ENCODE data around the gene LIPC.
"Not testable (repeated sequence)": the region's sequence is repeated elsewhere in the genome, so short reads cannot be mapped to it uniquely, and the experiment has no call there.

LIPC gene

GRCh38 chr15:58595516-58596263 lies 163.9 kb downstream of the LIPC start:
- Histone ChIP-seq H3K4me3 (ENCODE audit: low read length) (no peak overlapping the region), H3K36me3 (ENCODE audit: insufficient read depth, low read length) (peaks cover 27% of the 10 kb centered on the region), H3K27me3 (ENCODE audit: insufficient read depth, low read length) (no peaks in the 10 kb centered on the region), H3K9me3 (ENCODE audit: insufficient read depth, low read depth, low read length) (no peaks in the 10 kb centered on the region), H3K27ac (ENCODE audit: low read depth, low read length) (no peak overlapping the region), H3K4me1 (ENCODE audit: insufficient read depth, low read length) (peaks cover 9% of the 10 kb centered on the region), H3K9ac (ENCODE audit: low read depth, low read length) (no peak overlapping the region)
- 100% methylated on average over 1 of the region's 3 CpGs for whole genome bisulfite sequencing

- no peak overlapping the region for H3K9ac ChIP-seq (ENCODE audit: low read depth, low read length)
- peaks cover 38% of the 10 kb centered on the region for H3K36me3 ChIP-seq (ENCODE audit: insufficient read depth, low read length)
- H3K4me1 ChIP-seq (ENCODE audit: insufficient read depth, low read length) = peaks cover 9% of the 10 kb centered on the region
- WGBS = 49% methylated on average over 2 of the region's 4 CpGs
- no peaks in the 10 kb centered on the region for H3K27me3 ChIP-seq (ENCODE audit: insufficient read depth, low read length)
- H3K9me3 ChIP-seq (ENCODE audit: insufficient read depth, low read depth, low read length) = no peaks in the 10 kb centered on the region
- peak overlapping the region; percentile 50; the same call in 1 of the 2 replicates for H3K27ac ChIP-seq (ENCODE audit: low read depth, low read length)
- no peak overlapping the region for H3K4me3 ChIP-seq (ENCODE audit: low read length)
Measured at GRCh38 chr15:58597943-58598828, 166.4 kb downstream of the LIPC start.

DNA sequence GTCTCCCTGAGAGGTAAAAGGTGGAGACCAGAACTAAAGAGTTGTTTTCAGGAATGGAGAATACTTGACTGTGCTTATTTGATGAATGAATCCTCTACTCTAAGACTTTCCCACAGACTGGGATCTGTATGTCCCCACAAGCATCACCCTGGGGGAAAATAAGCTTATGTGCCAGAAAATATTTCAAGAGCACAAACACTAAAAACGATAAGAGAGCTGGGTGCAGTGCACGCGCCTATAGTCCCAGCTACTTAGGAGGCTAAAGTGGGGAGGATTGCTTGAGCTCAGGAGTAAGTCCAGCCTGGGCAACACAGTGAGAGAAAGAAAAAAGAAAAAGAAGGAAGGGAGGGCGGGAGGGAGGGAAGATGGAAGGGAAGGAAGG lies 167.0 kb downstream of the LIPC start:
- Histone ChIP-seq H3K4me3 (ENCODE audit: low read length) (no peak overlapping the region), H3K36me3 (ENCODE audit: insufficient read depth, low read length) (peaks cover 43% of the 10 kb centered on the region), H3K9ac (ENCODE audit: low read depth, low read length) (no peak overlapping the region), H3K27ac (ENCODE audit: low read depth, low read length) (peak overlapping the region; percentile 50; the same call in 1 of the 2 replicates), H3K27me3 (ENCODE audit: insufficient read depth, low read length) (no peaks in the 10 kb centered on the region), H3K4me1 (ENCODE audit: insufficient read depth, low read length) (peaks cover 9% of the 10 kb centered on the region), H3K9me3 (ENCODE audit: insufficient read depth, low read depth, low read length) (no peaks in the 10 kb centered on the region)
- WGBS = 94% methylated on average over 4 of the region's 4 CpGs

- no peak overlapping the region for H3K27ac ChIP-seq (ENCODE audit: low read depth, low read length)
- no peaks in the 10 kb centered on the region for H3K9me3 ChIP-seq (ENCODE audit: insufficient read depth, low read depth, low read length)
- H3K36me3 ChIP-seq (ENCODE audit: insufficient read depth, low read length) = peaks cover 27% of the 10 kb centered on the region
- H3K4me3 ChIP-seq (ENCODE audit: low read length) = no peak overlapping the region
- peaks cover 16% of the 10 kb centered on the region for H3K4me1 ChIP-seq (ENCODE audit: insufficient read depth, low read length)
- WGBS = 92% methylated on average over 1 of the region's 2 CpGs
- no peak overlapping the region for H3K9ac ChIP-seq (ENCODE audit: low read depth, low read length)
- no peaks in the 10 kb centered on the region for H3K27me3 ChIP-seq (ENCODE audit: insufficient read depth, low read length)
Measured at GRCh38 chr15:58602823-58603222, 171.0 kb downstream of the LIPC start.

- not testable (repeated sequence) for H3K4me1 ChIP-seq (ENCODE audit: insufficient read depth, low read length); H3K27me3 ChIP-seq (ENCODE audit: insufficient read depth, low read length); H3K9me3 ChIP-seq (ENCODE audit: insufficient read depth, low read depth, low read length); H3K27ac ChIP-seq (ENCODE audit: low read depth, low read length); H3K9ac ChIP-seq (ENCODE audit: low read depth, low read length); H3K4me3 ChIP-seq (ENCODE audit: low read length)
- 96% methylated on average over 8 of the region's 8 CpGs for WGBS
- H3K36me3 ChIP-seq (ENCODE audit: insufficient read depth, low read length) = peaks cover 27% of the 10 kb centered on the region
Measured at GRCh38 chr15:58603927-58604326, 172.1 kb downstream of the LIPC start.

DNA sequence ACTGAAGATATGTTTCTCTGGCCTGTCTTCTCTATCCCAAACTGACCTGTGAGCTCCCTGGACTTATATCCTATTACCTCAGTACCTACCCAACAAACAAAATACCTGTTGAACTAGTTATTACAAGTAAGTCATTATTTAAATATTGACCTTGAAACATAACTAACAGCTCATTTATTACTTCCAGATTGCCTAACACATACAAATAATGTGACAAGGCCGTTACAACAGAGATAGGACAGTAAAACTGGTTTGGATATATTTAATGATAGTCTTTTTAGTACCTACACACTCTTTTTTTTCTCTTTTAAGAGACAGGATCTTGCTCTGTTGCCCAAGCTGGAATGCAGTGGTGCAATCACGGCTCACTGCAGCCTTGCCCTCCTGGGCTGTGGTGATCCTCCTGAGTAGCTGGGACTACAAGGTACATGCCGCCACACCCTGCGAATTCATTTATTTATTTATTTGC lies 172.7 kb downstream of the LIPC start:
- WGBS = 93% methylated on average over 4 of the region's 4 CpGs
- 0 out of 2 replicates have a peak, but pooled peaks cover 7% of the 10 kb centered on the region for H3K4me1 ChIP-seq (ENCODE audit: insufficient read depth, low read length)
- no peak overlapping the region for H3K27ac ChIP-seq (ENCODE audit: low read depth, low read length)
- H3K9ac ChIP-seq (ENCODE audit: low read depth, low read length) = no peak overlapping the region
- peaks cover 26% of the 10 kb centered on the region for H3K36me3 ChIP-seq (ENCODE audit: insufficient read depth, low read length)
- H3K27me3 ChIP-seq (ENCODE audit: insufficient read depth, low read length) = no peaks in the 10 kb centered on the region
- no peak overlapping the region for H3K4me3 ChIP-seq (ENCODE audit: low read length)
- H3K9me3 ChIP-seq (ENCODE audit: insufficient read depth, low read depth, low read length) = no peaks in the 10 kb centered on the region

GRCh38 chr15:58605931-58606530 lies 174.2 kb downstream of the LIPC start:
- Histone ChIP-seq H3K27ac (ENCODE audit: low read depth, low read length) (no peak overlapping the region), H3K4me1 (ENCODE audit: insufficient read depth, low read length) (0 out of 2 replicates have a peak, but pooled peaks cover 7% of the 10 kb centered on the region), H3K9me3 (ENCODE audit: insufficient read depth, low read depth, low read length) (no peaks in the 10 kb centered on the region), H3K4me3 (ENCODE audit: low read length) (no peak overlapping the region), H3K36me3 (ENCODE audit: insufficient read depth, low read length) (peaks cover 41% of the 10 kb centered on the region), H3K27me3 (ENCODE audit: insufficient read depth, low read length) (no peaks in the 10 kb centered on the region), H3K9ac (ENCODE audit: low read depth, low read length) (no peak overlapping the region)
- WGBS = 98% methylated on average over 3 of the region's 3 CpGs

DNA sequence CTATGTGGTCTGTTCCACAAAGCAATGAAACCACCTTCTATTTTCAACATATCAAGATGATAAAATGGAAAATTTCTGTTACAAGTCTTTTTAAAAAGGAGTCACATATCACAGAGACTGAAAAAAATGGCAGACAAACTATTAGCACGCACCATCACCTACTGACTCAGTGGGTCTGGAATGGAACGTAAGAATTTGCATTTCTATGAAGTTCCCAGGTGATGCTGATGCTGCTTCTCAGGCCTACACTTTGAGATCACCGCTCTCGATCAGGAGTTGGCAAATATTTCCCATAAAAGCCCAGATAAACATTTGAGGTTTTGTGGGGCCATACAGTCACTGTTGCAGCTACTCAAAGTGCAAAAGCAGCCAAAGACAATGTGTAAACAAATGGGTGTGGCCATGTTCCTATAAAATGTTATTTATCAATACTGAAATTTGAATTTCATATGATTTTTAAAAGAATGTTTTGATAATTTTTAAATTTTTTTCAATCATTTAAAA lies 174.8 kb downstream of the LIPC start:
- no peak overlapping the region for H3K9ac ChIP-seq (ENCODE audit: low read depth, low read length)
- 0 out of 2 replicates have a peak, but pooled peaks cover 7% of the 10 kb centered on the region for H3K4me1 ChIP-seq (ENCODE audit: insufficient read depth, low read length)
- H3K36me3 ChIP-seq (ENCODE audit: insufficient read depth, low read length) = peaks cover 46% of the 10 kb centered on the region
- H3K27ac ChIP-seq (ENCODE audit: low read depth, low read length) = no peak overlapping the region
- WGBS = 85% methylated on average over 4 of the region's 4 CpGs
- no peaks in the 10 kb centered on the region for H3K9me3 ChIP-seq (ENCODE audit: insufficient read depth, low read depth, low read length)
- H3K4me3 ChIP-seq (ENCODE audit: low read length) = no peak overlapping the region
- H3K27me3 ChIP-seq (ENCODE audit: insufficient read depth, low read length) = no peaks in the 10 kb centered on the region

DNA sequence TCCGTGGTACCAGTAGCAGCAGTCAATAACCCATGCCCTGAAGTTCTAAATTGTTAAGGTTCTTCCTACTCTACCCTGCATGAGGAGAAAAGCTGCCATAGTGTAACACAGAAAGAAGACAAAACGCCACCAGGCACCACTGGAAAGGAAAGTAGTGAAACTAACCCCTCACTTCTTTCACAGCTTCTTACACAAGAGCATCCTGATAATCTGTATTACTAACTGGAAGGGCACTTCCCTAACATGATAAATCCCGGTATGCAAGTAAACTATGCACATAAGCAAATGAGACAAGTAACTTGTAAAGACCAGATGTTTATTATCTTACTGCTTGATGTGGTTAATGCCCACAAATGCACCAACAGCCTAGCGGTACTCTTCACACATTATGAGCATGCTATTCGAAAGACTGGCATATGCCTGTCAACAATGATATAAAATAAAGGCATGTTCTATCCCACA lies 176.4 kb downstream of the LIPC start:
- Histone ChIP-seq H3K9me3 (ENCODE audit: insufficient read depth, low read depth, low read length) (no peaks in the 10 kb centered on the region), H3K4me3 (ENCODE audit: low read length) (no peak overlapping the region), H3K4me1 (ENCODE audit: insufficient read depth, low read length) (0 out of 2 replicates have a peak, but pooled peaks cover 7% of the 10 kb centered on the region), H3K9ac (ENCODE audit: low read depth, low read length) (no peak overlapping the region), H3K36me3 (ENCODE audit: insufficient read depth, low read length) (peaks cover 38% of the 10 kb centered on the region), H3K27ac (ENCODE audit: low read depth, low read length) (no peak overlapping the region), H3K27me3 (ENCODE audit: insufficient read depth, low read length) (no peaks in the 10 kb centered on the region)
- 98% methylated on average over 5 of the region's 5 CpGs for WGBS

DNA sequence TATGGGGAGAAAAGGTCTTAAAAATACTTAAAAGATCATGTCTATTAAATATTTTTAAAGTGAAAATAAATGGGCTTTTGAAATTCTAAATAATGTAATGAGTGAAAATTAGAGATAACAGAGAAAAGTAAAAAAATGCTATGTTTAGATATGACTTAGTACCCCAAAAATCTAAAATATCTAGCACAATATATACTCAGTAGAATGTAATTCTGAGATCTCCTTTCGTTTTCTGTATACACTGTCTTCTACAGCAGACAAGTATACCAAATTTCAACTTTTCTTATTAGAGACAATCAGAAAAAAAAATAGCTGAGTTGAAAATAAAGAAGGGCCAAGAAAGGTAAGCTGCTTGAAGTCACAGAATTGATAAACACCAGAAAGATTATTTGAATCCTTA lies 176.9 kb downstream of the LIPC start:
- Histone ChIP-seq H3K9me3 (ENCODE audit: insufficient read depth, low read depth, low read length) (no peaks in the 10 kb centered on the region), H3K9ac (ENCODE audit: low read depth, low read length) (no peak overlapping the region), H3K27ac (ENCODE audit: low read depth, low read length) (no peak overlapping the region), H3K27me3 (ENCODE audit: insufficient read depth, low read length) (no peaks in the 10 kb centered on the region), H3K4me3 (ENCODE audit: low read length) (no peak overlapping the region), H3K4me1 (ENCODE audit: insufficient read depth, low read length) (0 out of 2 replicates have a peak, but pooled peaks cover 7% of the 10 kb centered on the region), H3K36me3 (ENCODE audit: insufficient read depth, low read length) (peaks cover 33% of the 10 kb centered on the region)
- 90% methylated on average over 1 of the region's 1 CpG for WGBS

All from HUES64 (cell line).